ENCODE results near the gene C19orf25.

C19orf25 gene

GRCh38 chr19:1460033-1460995 lies 18.7 kb downstream of the C19orf25 start:
- DNase-seq: no peak

DNA sequence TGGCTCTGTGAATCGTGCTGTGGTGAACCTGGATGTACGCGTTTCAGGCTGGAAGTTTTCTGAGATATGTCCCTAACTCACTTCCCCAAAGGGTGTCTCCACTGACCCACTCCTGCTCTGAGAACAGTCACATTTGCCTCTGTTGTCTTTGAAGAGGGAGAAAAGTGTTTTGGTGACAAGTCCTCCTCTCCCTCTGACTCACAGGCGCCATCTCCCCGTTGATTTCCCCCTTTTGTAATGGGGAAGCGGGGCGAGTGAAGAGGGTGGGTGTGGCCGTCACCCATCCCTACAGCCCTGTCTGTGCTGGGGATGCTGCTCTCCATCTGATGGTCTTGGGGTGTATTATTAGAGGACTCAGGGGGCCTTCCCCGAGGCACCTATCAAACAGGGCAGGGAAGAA lies 19.5 kb downstream of the C19orf25 start:
- DNase-seq: no peak

- DNase-seq: no peak
Measured at GRCh38 chr19:1457892-1458291, 21.1 kb downstream of the C19orf25 start.

DNA sequence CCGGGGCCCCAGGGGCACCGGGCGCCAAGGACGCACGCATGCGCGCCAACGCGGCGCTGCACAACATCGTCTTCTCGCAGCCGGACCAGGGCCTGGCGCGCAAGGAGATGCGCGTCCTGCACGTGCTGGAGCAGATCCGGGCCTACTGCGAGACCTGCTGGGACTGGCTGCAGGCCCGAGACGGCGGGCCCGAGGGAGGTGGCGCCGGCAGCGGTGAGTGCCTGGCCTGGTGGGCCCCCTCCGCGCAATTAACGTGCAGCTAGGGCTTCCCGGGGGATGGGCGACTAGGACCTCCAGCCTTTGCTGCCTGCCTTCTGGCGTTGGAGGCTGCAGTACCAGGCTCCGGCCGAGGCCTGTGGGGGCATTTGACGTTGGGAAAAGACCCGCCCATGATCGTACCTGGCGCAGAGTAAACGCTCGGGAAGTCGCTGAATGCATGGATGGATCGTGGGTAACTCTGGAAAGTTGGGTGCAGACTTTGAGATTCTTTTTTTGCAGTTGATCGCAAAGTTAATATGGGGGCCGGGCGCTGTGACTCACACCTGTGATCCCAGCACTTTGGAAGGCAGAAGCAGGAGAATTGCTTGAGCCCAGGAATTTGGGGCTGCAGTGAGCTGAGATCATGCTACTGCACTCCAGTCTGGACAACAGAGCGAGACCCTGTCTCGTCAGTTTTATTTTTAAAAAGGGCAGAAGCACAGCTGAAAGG lies 21.8 kb downstream of the C19orf25 start:
- peak in 1 of 2 experiments; percentile 45 for DNase-seq

DNA sequence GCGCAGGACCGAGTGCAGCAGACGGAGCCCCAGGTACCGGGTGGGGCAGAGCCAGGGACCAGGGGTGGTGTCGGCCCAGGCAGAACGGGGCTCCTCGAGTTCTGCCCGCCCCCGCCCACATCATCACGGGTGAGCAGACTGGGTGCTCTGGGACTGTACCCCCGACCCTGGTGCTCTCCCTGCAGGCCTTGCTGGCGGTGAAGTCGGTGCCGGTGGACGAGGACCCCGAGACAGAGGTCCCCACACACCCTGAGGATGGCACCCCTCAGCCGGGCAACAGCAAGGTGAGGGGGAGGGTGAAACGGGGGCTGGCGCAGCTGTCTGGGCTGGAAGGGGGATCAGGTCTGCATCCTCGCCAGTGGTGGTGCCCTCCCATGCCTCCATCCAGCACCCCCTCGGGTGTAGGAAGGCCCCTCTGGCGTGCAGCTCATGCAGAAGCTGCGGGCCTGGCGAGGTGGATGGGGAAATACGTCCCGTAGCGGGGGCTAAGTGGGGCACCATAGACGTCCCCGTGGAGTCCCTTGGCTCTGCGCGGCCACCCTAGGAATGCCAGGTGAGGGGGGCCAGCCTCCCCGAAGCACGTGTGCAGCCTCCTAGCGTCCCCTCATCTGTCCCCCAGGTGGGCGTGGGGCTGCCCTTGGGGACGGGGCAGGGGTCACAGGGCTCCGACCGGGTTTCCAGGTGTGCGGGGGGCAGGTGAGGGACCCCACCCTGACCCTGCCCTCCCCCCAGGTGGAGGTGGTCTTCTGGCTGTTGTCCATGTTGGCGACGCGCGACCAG lies 22.7 kb downstream of the C19orf25 start:
- DNase-seq: no peak

- DNase-seq: peak; percentile 85 to 96
Measured at GRCh38 chr19:1455336-1456120, 23.5 kb downstream of the C19orf25 start.

GRCh38 chr19:1455002-1455335 lies 24.0 kb downstream of the C19orf25 start:
- no peak for DNase-seq

- peak in 1 of 2 experiments; percentile 52 for DNase-seq
Measured at GRCh38 chr19:1453525-1454364, 25.3 kb downstream of the C19orf25 start.

GRCh38 chr19:1452802-1453524 lies 26.1 kb downstream of the C19orf25 start:
- DNase-seq: no peak

DNA sequence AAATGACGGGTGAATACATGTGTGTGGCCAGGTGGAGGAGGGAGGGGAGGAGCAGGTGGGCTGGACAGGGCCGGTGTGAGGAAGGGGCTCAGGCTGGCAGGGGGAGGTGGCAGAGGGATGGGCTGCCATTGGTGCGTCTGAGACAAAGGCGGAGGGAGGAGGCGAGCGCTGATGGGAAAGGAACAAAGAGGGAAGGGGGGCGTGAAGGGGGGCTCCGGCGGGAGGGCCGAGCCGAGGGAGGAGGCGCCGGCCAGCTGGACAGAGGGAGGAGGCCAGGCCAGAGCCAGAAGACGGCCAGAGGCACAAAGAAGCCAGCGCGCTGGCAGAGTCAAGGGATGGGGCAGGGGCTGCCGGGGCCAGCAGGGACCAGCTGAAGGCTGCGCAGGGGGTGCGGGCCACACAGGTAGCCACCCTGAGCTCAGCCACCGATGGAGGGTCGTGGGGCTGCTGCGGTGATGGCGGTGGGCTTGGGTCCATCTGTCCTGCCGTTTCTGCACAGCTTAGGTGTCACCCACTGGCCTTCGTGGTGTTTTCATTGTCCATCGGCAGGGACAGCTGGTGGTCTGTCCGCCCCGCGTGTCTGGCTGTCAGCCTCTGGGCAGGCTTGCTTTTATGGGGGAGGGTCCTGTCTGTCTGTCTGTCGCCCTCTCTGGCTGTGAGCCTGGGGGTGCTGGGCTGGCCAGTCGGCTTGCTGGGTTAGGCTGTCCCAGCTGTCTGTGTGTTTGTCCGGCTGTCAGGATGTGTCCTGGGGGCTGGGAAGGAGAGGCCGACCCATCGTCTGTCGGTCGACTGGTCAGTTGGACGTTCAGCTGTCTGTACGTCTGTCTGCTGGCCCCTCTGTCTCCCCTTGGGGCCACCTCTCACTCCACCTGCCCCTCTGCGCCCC lies 26.9 kb downstream of the C19orf25 start:
- DNase-seq: no peak

GRCh38 chr19:1450735-1451731 lies 28.0 kb downstream of the C19orf25 start:
- no peak for DNase-seq

DNA sequence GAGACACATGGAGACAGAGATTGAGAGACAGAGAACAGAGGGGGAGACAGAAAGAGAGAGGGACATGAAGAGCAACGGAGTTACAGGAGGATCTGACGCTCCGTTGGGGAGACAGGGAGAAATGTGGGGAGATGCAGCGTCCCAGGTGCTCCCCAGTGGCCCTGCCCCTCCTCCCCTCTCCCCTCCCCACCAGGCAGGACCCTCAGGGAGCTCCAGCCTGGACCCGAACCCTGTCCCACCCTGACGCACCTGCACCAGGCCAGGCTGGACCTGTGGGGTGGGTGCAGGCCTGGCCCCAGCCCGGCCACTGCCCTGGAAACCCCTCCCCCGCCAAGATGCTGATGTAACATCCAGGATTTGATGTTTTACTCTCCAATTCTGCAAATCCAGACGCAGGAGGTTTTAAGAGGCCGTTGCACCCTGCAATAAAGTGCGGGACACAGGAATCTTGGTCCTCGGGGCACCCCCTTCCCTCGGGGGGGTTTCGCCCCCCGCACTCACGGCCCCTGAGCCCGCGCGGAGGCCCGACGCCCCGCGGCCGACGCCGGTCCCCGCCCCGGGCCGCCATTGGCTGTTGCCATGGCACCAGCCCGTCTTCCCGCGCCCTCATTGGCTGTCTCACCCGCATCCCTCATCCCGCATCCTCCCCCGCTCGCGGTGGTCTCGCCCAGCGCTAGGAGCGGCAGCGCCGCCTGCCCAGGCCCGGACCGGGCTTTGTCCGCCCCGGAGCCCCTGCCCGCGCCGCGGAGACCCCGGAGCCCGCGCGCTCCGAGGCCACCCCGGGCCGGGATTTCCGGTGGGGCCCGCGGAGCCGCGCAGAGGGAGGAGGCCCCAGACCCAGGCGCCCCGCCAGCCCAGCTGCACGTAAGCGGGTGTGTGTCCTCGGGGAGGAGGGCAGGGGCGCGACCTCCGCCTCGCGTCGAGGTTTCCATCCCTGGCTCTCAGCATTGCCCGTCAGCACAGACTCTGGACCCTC lies 29.3 kb downstream of the C19orf25 start, which contains the start of gene APC2:
Gene APC2 (plus strand): TSS at position 655 of the 976 bp plus-strand sequence. CDS start 2,881 bp downstream, outside the sequence.
- DNase-seq: peak in 1 of 2 experiments; percentile 62

DNA sequence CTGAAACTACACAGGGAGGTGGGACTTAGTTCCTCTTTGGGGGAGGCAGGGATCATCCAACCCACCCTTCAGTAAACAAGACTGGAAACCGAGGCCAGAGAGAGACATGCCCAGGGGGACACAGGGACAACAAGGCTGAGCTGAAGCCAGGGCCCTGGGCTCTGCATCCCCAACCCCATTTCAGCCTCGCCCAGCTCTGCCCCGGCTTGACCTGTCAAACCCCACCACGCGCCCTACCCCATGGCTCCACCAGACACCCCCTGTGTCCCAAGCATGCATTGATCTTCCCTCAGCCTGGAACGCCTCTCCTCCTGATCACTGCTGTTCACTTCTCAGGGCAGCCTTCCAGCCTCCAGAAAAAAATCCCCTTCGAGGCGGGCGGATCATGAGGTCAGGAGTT lies 31.1 kb downstream of the C19orf25 start:
- no peak for DNase-seq

DNA sequence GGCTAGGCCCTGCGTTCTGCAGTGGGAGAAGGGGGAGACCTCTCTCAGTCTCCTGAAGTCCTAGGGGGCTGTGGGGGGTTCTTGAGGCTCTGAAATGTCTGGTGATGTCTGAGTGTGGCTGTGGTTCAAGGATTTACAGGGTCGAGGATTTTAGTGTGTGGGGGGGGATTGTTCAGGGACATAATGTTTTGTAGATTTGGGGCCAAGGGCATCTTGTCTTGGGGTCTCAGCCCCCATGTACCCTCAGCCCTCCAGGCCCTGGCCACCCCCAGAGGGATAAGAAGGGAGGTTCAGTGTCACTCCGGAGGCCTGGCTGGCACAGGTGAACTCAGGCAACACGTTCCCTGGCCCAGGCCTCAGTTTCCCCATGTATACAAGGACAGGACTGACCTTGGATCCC lies 31.5 kb downstream of the C19orf25 start:
- no peak for DNase-seq

DNA sequence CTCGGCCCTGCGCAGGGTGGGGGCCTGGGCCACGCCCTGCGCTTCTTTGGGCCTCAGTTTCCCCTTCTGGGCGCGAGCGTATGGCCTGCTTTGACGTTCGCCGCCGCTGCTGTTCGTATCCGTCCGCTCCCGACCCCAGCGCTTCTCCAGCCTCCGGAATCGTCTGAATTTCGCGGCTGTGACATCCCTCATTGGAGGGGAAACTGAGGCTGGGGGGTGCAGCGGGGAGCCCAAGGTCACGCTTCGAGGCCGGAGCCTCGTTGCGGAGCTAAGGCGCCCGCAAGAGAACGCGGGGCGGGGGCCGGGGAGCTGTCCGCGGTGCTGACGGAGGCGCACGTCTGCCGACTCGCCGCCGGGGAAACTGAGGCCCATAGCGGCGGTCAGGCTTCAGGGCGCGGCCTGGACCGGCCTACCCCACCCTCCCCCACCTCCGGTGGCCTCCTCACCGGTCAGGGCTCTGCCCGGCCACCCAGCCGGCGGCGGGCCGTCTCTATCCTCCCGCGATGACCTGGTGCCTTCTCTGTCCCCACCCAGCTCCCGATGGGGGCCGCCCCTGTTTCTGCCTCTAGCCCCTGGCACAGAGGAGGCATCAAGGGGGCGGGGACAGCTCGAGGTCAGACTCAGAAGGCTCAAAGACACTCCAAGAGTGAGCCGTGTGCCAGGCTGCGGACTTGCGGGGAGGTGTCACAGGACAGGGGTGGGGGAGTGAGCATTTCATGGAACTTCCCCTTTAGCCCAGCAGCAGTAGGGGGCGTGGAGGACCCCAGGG lies 32.1 kb downstream of the C19orf25 start:
- no peak for DNase-seq
